IPS-18a (cell line): ENCODE data around the gene ASB9.
"Not testable (repeated sequence)": the region's sequence is repeated elsewhere in the genome, so short reads cannot be mapped to it uniquely, and the experiment has no call there.

Source experiments
- H3K27ac ChIP-seq: one replicate; pipeline ENCODE4 v1.5.1; 2013; ENCODE audit warnings: low read length
- H3K27me3 ChIP-seq: one replicate; pipeline ENCODE4 v1.6.1; 2013; ENCODE audit warnings: mild to moderate bottlenecking, low read length; ENCODE audit not compliant: control insufficient read depth, insufficient read depth
- H3K36me3 ChIP-seq: one replicate; pipeline ENCODE4 v1.6.1; 2013; ENCODE audit warnings: low read depth, low read length; ENCODE audit not compliant: control insufficient read depth
- H3K4me1 ChIP-seq: one replicate; pipeline ENCODE4 v1.6.1; 2013; ENCODE audit warnings: low read depth, low read length; ENCODE audit not compliant: control insufficient read depth
- H3K4me3 ChIP-seq: one replicate; pipeline ENCODE4 v1.5.1; 2013; ENCODE audit warnings: low read length
- H3K9ac ChIP-seq: one replicate; pipeline ENCODE4 v1.6.1; 2013; ENCODE audit warnings: mild to moderate bottlenecking, low read length, moderate library complexity
- H3K9me3 ChIP-seq: one replicate; pipeline ENCODE4 v1.6.1; 2013; ENCODE audit warnings: low read depth, low read length; ENCODE audit not compliant: control insufficient read depth

ASB9 gene

DNA sequence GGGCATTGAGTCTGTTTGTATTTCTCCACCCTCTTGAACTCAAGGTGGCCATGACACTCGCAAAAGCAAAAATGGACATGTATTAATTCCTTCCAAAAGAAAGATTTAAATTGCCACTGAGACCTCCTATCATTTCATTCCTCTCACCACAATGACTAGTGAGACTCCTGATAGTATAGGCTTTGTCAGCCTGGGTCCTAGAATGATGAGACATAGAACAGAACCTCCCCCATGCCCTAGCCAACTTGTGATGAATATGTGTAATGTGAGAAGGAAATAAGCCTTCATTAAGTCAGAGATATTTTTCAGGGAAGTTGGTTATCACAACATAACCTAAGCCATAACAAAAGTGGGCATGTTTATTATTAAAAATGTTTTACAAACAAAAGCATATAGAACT is 62.5 kb downstream of the ASB9 start:
- no peaks in the 10 kb centered on the region for H3K4me1 ChIP-seq
- no peak overlapping the region for H3K9ac ChIP-seq
- no peak overlapping the region for H3K4me3 ChIP-seq
- no peaks in the 10 kb centered on the region for H3K36me3 ChIP-seq
- H3K9me3 ChIP-seq: no peaks in the 10 kb centered on the region
- no peak overlapping the region for H3K27ac ChIP-seq
- H3K27me3 ChIP-seq: no peaks in the 10 kb centered on the region

DNA sequence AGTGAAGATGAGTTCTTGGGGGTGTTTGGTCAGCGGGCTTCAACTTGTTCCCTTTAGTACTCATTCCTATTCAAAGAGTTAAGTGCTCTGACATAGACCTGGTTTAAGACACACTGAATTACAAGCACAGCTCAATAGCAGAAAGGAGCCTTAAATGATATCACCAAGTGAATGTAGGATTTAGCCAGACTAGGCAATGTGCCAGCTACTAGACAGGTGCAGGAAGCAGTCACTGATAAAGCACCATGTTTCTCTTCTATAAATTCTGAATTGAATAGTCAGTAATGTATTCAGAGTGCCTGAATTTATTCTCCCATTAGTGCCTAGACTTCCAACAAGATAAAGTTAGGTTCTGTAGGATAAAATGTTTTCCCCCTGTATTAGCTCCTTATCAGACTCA is 63.6 kb downstream of the ASB9 start:
- Histone ChIP-seq H3K27ac (no peak overlapping the region), H3K27me3 (no peaks in the 10 kb centered on the region), H3K36me3 (no peaks in the 10 kb centered on the region), H3K4me3 (no peak overlapping the region), H3K9ac (no peak overlapping the region), H3K4me1 (no peaks in the 10 kb centered on the region), H3K9me3 (no peaks in the 10 kb centered on the region)

DNA sequence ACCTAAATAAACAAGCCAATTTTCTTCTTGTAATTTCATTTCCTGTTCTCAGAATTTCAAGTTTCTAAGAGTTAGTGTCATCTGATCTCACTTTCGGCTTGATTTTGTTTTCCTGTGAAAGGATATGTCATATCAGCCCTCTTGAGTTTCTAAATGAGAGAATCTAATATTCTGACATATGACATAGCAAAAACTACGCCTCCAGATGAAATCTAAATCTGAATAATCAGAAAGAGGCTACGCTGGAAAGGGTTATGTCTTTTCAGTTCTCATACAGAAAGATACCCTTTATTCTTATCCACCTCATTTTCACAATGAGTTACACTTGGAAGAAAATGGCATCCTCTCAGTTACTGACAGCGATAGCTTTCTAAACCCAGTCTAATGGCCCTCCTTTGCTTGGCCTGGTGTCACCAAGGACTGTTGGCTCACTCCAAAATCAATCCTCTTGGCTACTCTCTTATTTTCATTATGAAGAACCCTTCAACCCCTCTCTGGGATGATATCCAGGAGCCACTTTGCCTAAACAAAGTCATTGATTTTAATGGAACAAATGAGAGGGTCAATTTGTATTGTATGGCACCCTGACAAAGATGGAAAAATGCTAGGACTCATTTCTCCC is 65.6 kb downstream of the ASB9 start:
- Histone ChIP-seq H3K27me3 (no peaks in the 10 kb centered on the region), H3K9me3 (no peaks in the 10 kb centered on the region), H3K36me3 (no peaks in the 10 kb centered on the region), H3K4me3 (no peak overlapping the region), H3K9ac (no peak overlapping the region), H3K27ac (no peak overlapping the region), H3K4me1 (no peaks in the 10 kb centered on the region)

DNA sequence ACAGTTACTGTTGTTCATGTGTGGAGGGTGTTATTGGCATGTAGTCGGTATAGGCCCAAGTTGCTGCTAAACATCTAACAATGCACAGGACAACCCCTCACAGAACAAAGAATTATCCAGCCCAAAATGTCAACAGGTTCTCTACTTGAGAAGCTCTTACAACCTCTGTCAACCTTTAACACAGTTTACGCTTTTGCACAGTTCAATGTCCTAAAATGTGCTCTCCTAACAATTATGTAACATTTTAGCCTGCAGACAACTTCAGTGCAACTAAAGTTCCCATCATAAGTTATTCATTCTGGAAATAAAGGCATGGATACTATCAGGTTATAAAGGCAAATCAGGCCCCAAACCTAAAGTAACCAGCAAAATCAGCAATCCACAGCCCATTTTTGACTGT is 66.2 kb downstream of the ASB9 start:
- H3K4me3 ChIP-seq: no peak overlapping the region
- no peaks in the 10 kb centered on the region for H3K9me3 ChIP-seq
- H3K27ac ChIP-seq: no peak overlapping the region
- no peaks in the 10 kb centered on the region for H3K4me1 ChIP-seq
- no peak overlapping the region for H3K9ac ChIP-seq
- H3K27me3 ChIP-seq: no peaks in the 10 kb centered on the region
- H3K36me3 ChIP-seq: no peaks in the 10 kb centered on the region

DNA sequence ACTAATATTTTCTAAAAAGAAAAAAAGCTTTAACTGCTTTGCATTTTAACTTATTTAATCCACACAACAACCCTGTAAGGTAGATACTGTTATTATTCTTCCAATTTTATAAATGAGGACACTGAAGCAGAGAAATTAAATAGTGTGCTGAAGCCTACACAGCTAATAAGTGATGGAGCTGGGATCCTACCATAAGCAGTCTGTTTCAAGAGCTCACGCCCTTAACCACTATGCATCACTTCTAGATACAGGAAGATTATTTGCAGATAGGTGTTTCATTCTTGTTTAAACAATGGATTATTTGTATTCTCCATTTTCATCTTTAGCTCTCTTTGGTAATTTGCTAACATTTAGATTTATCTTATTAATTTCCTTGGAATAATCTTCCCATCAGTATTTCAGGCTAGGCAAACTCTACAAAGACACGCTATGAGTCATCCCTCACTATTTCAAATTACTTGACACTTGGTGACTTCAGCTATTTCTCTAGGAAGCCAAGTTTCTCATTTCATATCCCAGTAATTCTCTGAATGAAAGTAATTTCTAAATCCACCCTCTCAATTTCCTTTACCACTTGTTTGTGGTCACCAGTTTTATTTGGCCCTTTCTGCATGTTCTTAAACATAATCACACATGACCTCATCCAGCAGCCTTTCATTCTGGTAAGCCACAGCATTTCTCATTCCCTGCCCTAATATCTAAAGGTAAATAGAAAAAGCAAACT is 67.3 kb downstream of the ASB9 start:
- no peak overlapping the region for H3K9ac ChIP-seq
- no peaks in the 10 kb centered on the region for H3K36me3 ChIP-seq
- H3K9me3 ChIP-seq: no peaks in the 10 kb centered on the region
- H3K4me1 ChIP-seq: no peaks in the 10 kb centered on the region
- H3K27me3 ChIP-seq: no peaks in the 10 kb centered on the region
- H3K27ac ChIP-seq: no peak overlapping the region
- H3K4me3 ChIP-seq: no peak overlapping the region

DNA sequence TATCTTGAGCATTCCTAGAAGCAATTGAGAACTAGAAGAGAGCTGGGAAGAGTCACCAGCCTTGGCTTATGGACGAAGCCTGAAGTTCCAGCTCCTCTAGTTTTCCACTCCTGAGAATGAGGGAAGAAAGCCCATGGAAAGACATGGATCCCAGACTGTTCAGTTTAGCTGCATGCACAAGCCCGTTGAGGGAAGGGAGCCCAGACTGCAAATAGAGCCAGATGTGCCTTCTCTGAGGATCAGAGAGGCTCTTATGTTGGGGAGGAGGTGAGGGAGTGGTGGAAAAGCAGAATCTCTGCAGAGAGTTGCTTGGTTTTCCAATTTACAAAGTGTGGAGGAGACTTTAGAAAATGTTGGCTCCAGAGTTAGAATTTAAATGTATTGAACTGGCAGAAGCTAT is 69.0 kb downstream of the ASB9 start:
- Histone ChIP-seq H3K9ac (no peak overlapping the region), H3K4me1 (no peaks in the 10 kb centered on the region), H3K27ac (no peak overlapping the region), H3K36me3 (no peaks in the 10 kb centered on the region), H3K4me3 (no peak overlapping the region), H3K9me3 (no peaks in the 10 kb centered on the region), H3K27me3 (no peaks in the 10 kb centered on the region)

DNA sequence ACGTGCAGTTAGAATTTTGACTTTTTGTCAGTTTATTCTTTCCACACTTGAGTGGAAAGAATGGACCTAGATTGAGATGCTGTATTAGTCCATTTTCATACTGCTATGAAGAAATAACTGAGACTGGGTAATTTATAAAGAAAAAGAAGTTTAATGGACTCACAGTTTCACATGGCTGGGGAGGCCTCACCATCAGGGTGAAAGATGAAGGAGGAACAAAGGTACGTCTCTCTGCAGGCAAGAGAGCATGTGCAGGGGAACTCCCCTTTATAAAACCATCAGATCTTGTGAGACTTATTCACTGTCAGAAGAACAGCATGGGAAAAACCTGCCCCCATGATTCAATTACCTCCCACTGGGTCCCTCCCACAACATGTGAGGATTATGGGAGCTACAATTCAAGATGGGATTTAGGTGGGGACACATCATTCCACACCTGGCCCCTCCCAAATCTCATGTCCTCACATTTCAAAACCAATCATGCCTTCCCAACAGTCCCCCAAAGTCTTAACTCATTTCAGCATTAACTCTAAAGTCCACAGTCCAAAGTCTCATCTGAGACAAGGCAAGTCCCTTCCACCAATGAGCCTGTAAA is 71.2 kb downstream of the ASB9 start:
- H3K9ac ChIP-seq: not testable (repeated sequence)

DNA sequence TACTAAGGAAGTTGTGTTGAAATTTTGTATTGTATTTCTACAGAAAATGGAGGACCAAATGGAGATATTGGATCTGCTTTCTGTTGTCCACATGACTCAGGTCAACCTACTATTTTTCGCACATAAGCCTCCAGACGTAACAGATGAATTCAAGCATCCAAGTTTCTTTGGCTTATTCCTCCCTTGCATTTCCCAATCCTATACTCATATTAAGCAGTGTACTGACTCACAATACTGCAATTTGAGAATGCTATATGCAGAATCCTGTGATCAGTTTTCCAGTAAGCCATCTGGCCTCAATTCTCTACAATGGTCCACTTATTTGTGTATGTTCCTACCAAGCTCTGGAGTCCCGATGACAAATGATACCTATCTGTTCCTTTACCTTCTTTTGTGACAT is 75.7 kb downstream of the ASB9 start:
- H3K27me3 ChIP-seq: no peaks in the 10 kb centered on the region
- H3K36me3 ChIP-seq: no peaks in the 10 kb centered on the region
- H3K9me3 ChIP-seq: no peaks in the 10 kb centered on the region
- H3K4me3 ChIP-seq: no peak overlapping the region
- H3K9ac ChIP-seq: no peak overlapping the region
- H3K27ac ChIP-seq: no peak overlapping the region
- no peaks in the 10 kb centered on the region for H3K4me1 ChIP-seq

More for the DNA sequence above, 71.2 kb downstream of the ASB9 start:
- H3K36me3 ChIP-seq, H3K27ac ChIP-seq, H3K9me3 ChIP-seq, H3K4me1 ChIP-seq, H3K27me3 ChIP-seq, H3K4me3 ChIP-seq: not testable (repeated sequence)
